GM21619 (cell line): ENCODE measurements around the gene DACT1.

Experiments used
- ATAC-seq: cut with Tn5 transposase; IDR thresholded peaks from one replicate; pipeline ENCODE4 v1.9.1; 2021; ENCODE audit not compliant: unreplicated experiment

Gene DACT1

DNA sequence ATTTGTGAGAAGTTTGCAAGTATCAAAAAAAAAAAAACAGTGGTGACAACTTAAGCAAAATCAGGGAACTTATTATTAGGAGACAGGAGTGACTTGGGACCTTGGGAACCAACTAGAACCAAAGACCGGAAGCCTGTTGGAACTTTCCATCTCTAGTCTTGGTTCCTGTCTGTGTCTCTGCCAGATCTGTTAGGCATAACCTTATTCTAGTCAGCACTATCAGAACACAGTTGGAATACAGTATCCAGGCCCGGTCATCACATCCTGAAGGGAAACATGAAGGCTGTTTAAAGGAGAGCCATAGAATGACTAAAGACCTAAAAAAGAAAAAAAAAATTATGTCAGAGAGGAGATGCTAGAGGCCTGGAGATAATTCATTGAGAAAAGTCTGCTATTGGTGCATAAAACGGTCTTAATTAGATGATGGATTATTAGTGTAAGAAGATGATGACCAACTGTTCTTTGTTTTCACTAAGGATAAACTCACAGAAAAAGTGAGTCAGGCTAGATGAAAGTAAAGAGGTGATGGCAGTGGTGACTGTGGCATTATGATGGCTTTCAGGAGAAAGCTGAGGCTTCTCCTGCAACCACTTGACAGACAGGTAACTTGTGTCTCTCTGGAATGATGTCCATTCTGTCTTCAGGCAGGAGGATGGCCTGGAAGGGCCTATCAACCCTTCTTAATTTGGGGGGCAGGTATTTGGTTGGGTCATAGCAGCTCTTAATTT, 28.2 kb downstream of the DACT1 start:
- ATAC-seq = no peak

DNA sequence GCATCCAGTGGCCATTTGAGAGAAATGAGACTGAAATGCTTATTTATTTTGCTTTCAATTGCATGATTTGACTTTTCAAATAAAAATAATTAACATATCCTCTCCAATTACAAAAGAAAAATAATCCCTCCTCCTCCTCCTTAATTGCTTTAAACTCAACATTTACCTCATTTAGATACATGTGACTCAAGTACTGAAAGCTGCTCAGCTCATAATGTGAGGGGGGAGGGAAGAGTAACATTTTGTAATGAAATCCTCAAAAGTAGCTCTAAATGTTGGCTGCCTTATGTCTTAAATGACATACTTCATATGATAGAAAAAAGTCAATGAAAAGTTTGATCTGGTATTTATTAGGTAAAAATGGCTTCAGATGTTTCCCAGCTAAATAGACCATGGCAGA, 29.0 kb downstream of the DACT1 start:
- no peak for ATAC-seq

DNA sequence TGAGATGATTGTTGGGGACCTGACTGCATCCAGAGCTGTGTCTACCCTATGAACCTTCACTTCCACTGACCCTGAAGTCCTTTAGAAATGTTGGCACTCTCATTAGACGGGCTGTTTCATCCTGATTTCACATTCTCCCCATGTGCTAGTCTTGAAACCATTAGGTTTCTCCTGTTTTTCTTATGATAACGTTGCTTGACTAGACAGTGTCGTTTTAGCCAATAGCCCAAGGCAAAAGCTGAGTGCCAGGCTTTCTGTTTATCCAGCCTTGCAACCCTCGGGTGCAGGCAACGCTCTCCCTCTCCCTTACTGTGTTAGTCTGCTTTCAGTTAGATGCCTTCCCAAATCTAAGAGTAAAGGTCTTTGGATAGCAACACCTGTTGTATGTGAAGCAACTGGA, 30.1 kb downstream of the DACT1 start:
- no peak for ATAC-seq

DNA sequence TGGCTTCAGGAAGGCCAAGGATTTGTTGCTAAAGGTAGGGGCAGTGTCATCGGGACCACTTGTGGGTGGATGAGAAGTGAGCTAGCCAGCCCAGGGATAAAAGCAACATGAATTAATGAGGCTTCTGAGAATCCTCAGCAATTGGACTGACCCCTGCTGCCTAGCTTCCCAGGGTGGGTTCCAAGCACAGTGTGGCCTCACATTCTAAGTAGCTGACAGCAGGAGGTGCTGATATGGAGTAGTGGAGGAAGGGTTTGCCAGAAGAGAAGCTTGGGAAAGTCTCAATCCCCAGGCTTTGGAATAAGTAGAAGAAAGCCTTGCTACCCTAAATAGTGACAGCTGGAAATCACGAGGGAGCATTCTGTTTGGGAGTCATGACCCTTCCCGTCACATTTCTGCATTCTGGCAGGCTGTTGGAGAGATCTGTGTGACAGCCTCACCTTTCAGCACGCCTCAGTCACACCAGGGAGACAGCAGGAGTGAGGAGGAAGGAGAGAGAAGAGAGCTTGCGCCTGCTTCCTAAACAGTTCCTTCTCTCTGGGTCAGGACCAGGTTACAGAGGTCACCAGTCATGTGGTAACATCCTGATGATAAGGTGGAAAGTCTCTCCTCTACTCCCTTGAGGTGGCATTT, 31.2 kb downstream of the DACT1 start:
- no peak for ATAC-seq

DNA sequence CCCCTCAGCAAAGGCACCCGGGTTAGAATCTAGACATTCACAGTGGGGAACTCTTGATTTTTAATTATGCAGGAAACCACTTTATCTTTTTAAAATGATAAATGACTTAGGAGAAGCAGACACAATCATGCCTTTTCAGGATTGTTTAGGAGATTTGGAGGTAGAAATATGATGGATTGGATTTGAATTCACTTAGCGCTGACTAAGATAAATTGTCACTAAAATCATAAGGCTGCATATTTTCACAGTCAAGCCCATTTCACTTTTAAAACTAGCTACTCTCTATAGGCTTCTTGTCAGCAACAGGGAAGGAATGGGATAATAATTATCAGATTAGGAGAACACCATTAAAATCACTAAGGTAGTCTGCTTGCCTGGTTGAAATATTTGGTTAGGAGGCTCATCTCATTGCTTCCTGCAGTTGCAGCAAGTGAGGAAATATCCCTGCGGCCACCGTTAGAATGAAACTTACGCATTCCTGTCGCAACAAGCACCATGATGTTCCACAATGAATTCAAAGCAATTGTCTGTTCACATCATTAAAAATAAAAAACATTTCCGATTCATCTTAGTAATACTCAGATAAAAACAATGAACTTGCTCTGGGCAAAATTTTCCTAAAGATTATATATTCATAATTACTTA, 31.9 kb downstream of the DACT1 start:
- no peak for ATAC-seq

DNA sequence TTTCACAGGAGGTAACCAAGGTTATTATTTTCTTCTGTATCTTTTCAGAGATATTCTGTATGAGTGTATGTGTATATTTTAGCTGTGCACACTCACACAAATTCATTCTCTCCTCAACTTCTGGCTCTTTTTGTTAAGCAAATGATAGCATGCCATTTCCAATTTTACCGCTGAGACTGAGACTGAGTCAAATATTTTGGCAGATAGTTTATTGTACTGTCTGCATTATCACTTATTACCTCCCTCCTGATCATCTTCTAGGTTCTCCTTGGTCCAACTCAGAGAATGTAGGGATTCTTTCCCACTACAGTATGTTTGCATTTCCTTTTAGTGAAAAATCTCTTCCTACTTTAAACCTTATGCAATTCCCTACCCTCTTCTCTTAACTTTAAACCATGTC, 33.3 kb downstream of the DACT1 start:
- no peak for ATAC-seq

DNA sequence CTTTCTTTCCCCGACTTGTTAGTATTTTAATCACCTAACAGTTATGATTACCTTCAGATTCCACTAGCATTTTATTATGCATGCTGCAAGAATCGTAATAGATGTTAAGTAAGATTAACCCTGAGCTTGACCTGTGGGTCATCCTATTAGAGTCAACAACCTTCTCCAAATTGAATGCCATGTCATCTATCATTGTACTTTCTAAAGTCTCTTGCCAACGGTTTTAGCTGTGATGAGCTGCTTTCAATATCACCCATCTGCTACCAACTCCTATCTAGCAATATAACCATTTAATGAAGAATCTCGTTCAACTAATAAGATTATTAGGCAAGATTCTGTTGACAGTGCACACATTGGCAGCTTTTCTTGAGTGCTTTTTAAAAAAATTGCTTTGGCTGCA, 33.7 kb downstream of the DACT1 start:
- no peak for ATAC-seq

DNA sequence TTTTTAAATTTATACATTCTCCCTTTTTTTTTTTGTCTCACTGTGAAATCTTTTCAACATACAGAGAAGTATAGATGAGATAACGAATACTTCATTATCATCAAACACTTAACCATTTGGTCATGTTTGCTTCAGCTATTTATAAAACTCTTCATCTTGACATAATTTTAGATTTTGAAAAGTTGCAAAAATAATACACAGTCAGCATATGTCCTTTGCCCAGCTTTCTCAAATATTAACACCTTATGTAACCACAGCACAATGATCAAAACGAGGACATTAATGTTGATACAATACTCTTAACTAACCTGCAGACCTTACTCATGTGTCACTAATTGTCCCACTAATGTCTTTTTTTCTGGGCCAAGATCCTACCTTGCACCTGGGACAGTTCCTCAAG, 36.0 kb downstream of the DACT1 start:
- no peak for ATAC-seq

DNA sequence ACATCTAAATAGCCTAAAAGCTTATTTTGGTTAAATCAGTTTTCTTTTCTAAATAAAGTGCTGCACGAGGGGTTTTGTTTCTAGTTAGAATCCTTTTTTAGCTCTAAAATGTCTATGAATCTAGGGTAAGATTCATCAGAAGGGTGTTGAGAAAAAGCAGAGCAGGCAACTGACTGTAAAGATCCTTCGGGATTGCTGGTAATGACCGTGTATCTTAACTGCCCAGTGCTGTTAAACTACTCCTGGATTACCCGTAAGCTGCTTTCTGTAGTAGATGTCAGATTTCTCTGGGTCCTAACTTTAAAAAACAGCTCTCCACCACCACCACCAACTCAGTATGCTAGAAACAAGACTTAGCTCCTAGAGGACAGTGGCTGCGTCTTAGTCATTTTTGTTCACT, 39.2 kb downstream of the DACT1 start:
- ATAC-seq = no peak

DNA sequence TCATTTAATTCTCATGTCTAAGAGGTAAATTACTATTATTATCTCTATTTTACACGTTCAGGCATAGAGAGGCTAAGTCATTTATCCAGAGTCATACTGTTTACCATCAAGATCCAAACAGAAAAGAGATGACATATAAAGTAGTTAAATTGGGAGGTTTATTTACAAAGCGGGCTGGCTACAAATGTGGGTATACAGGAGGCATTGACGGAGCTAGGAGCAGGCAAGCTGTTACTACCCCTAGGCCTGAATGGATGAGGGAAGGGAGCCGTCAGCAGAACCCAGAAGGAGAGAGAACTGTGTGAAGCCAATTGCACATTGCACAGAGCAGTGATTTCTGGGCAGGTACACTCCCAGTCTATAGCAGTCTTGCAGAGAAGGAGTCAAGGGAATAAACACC, 39.8 kb downstream of the DACT1 start:
- no peak for ATAC-seq

DNA sequence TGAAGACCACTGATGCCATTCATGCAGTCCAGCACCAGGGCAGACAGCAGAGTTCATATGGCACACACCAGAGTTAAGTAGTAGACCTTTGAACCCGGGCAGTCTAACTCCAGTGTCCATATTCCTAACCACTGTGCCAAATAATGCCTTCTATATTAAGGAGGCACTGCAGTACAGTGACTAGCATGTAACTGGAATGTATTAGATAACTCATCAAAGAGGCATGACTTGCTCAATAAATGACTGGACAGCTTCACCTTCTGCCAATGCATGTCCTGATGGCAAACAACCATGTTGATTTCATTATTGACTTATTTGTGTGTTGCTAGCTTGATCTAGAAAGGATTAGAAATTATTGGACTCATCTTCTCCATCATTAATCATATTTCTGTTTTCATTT, 40.2 kb downstream of the DACT1 start:
- no peak for ATAC-seq

DNA sequence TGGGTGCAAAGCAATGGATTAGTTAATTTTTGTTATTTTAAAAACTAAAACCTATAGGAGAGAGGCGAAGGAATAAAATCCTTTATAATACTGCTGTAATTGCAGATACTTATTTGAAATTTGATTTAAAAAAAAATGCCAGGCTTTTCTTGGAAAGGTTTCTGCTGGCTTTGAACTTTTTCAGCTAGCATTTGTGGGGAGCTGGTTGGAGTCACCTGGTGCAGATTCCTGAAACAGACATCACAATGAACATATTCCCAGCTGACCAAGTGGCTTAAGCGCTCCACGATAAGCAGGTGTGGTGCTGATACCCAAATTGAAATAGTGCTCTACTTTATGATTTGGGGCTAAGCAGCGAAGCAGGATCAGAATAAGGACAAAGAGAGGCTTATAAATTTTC, 42.9 kb downstream of the DACT1 start:
- ATAC-seq = no peak

DNA sequence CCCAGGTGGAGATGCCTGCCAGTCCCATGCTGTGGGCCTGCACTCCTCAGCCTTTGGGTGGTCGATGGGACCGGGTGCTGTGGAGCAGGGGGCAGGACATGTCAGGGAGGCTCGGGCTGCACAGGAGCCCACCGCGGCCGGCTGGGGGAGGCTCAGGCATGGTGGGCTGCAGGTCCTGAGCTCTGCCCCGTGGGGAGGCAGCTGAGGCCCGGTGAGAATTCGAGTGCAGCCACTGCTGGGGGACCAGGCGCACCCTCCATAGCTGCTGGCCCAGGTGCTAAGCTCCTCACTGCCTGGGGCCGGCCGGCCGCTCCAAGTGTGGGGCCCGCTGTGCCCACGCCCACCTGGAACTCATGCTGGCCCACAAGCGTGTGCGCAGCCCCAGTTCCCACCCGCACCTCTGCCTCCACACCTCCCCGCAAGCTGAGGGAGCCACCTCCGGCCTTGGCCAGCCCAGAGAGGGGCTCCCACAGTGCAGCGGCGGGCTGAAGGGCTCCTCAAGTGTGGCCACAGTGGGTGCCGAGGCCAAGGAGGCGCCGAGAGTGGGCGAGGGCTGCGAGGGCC, 49.6 kb downstream of the DACT1 start:
- ATAC-seq = no peak

DNA sequence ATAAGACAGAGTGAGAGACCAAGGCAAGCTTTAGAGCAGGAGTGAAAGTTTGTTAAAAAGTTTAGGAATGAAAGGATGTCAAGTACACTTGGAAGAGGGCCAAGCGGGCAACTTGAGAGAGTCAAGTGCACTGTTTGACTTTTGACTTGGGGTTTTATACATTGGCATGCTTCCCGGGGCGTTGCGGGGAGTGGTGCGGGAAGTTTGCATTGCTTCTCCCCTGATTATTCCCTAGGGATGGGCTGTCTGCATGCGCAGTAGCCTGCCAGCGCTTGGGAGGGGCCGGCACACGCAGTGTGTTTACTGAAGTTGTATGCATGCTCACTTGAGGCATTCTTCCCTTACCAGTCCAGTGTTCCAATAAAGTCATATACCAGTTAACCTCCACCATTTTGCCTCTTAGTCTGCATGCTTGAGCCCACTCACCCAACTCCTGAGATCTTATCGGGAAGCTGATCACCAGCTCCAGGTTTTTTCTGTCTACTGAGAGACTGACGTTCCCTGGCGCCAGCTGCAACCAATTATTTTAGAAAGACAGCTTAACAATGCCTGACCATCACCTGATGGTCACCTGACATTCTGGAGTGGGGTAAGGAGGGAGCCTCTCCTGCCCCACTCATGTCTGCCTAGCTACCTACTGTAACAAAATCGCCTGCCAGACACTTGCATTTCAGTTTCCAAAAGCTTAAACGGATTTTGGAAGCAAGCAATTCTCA, 53.2 kb downstream of the DACT1 start:
- ATAC-seq = no peak

DNA sequence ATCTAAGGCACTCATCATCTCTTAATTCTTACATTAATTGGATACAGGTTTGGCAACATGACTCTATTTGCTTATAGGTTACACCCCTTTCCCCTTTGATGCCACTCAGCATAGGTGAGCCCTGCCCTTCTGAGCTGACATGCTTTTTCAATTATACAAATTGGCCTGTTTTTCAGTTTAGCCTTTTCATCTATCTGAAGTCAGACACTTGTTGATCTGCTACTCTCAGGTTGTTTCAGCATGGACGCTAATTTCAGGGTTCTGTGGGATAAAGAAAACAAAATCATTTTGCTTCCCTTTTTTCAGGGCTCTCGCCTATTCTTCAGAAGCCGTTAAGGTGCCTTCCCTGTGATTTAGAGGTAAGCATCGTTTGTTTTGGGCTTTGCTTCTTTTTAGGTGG, 55.3 kb downstream of the DACT1 start:
- no peak for ATAC-seq

DNA sequence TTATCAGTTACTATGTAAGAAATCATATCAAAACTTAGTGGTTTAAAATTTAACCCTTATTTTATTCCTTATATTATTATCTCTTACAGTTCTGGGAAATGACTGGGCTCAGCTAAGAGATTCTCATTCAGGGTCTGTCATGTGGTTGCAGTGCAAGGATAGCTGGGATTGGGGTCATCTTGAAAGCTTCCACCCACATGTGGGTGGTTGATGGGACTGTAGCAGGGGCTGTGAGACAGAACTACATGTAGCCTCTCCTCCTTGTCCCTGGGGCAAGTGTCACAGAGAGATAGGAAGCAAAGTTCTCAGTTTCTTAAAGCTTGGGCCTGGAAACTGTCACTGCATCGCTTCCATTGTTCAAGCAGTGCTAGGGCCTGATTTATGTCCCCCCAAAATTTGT, 57.8 kb downstream of the DACT1 start:
- ATAC-seq = no peak

DNA sequence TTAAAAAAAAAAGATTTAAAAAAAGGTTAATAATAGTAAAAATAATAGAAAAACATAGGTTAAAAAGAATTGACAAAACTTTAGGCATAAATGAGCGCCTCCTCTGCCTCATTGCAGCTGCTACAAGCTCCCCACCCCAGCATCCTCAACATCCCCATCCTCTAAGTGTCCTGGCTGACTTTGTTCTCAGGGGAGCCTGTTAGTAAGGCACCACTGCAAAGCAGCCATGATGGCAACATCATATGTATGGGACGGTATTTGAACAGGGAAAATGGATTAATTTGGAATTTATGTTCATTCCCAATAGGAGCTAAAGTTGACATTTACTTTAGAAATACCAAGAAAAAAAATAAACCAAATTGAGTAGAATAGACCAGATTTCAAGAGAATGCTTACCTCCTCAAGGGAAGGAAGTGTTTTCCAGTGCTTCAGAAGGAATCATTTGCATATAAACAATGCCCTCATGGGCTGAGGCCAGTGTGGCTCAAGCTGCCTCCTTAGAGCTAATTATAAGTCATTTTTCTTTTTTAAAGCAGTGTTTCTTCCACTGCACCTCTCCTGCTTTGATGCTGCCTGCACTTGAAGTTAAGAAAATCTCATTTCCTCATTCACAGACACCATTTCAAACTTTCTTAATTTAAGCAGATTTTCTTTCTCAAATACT, 59.6 kb downstream of the DACT1 start:
- ATAC-seq = no peak
